Loucy (cell line): ENCODE results near the gene CDR2.

Experiments used
- CTCF ChIP-seq: fragments of 200-600 bp; sonication (generic); conservative IDR thresholded peaks from 2 replicates; pipeline ENCODE4 v1.5.1; 2014; ENCODE audit warnings: mild to moderate bottlenecking, antibody characterized with exemption, low read length
- EZH2phosphoT487 ChIP-seq: fragments of 200-600 bp; IDR thresholded peaks from 2 replicates; pipeline ENCODE4 v1.6.1; 2018; ENCODE audit warnings: antibody characterized with exemption, mild to moderate bottlenecking, moderate library complexity, borderline replicate concordance

GRCh38 chr16:22304411-22304810 lies 70.0 kb downstream of the CDR2 start:
- no peak for TF ChIP-seq CTCF
- TF ChIP-seq EZH2phosphoT487, result no peak
